NOMO-1 treated with DMSO at 0.1 percent for 48 hours (cell line): ENCODE results near the gene HOTAIR.

ENCODE experiments used
- DNase-seq: peaks from one replicate; lab custom pipeline; 2025; ENCODE audit not compliant: unreplicated experiment; lab: John Stamatoyannopoulos, UW

Gene HOTAIR

GRCh38 chr12:53988541-53989226 is 13.9 kb upstream of the HOTAIR start:
- no peak for DNase-seq

- DNase-seq = no peak
Measured at GRCh38 chr12:53987787-53988230, 13.1 kb upstream of the HOTAIR start.

- DNase-seq = no peak
Measured at GRCh38 chr12:53986686-53987483, 12.1 kb upstream of the HOTAIR start.

GRCh38 chr12:53985994-53986685 is 11.4 kb upstream of the HOTAIR start:
- no peak for DNase-seq

- no peak for DNase-seq
Measured at GRCh38 chr12:53985692-53985993, 10.9 kb upstream of the HOTAIR start.

GRCh38 chr12:53984901-53985691 is 10.3 kb upstream of the HOTAIR start, which contains the start of gene HOXC10:
Gene HOXC10 (plus strand): TSS chr12:53985146. CDS start chr12:53985260, 114 bp downstream.
- peak; percentile 82 for DNase-seq

- DNase-seq = no peak
Measured at GRCh38 chr12:53983950-53984572, 9.3 kb upstream of the HOTAIR start.

- DNase-seq = peak; percentile 28
Measured at GRCh38 chr12:53983568-53983949, 8.8 kb upstream of the HOTAIR start.

- DNase-seq = no peak
Measured at GRCh38 chr12:53982648-53983567, 8.2 kb upstream of the HOTAIR start.

GRCh38 chr12:53981634-53982565 is 7.1 kb upstream of the HOTAIR start:
- no peak for DNase-seq

- DNase-seq = no peak
Measured at GRCh38 chr12:53980802-53981496, 6.2 kb upstream of the HOTAIR start.

GRCh38 chr12:53980104-53980801 is 5.5 kb upstream of the HOTAIR start:
- DNase-seq = no peak

GRCh38 chr12:53978477-53979356 is 4.0 kb upstream of the HOTAIR start:
- no peak for DNase-seq

- no peak for DNase-seq
Measured at GRCh38 chr12:53977596-53978445, 3.1 kb upstream of the HOTAIR start.

GRCh38 chr12:53976823-53977595 is 2.3 kb upstream of the HOTAIR start:
- DNase-seq = no peak
